Breast epithelium (tissue), 3 donors: ENCODE results near the gene XYLT1.

Experiments used
- POLR2AphosphoS5 ChIP-seq, 3 donors: sonication (generic); formaldehyde crosslinking; IDR thresholded peaks; one replicate each; pipeline ENCODE4 v1.6.1; 2017; ENCODE audit warnings: antibody characterized with exemption in 3 of 3
- TF ChIP-seq, protein P1 (sequence below), 3 donors: fragments of 450-650 bp; IDR thresholded peaks; one replicate each; pipeline ENCODE4 v1.5.1; 2016 to 2017; ENCODE audit warnings: antibody characterized with exemption in 3 of 3, mild to moderate bottlenecking in 3 of 3, moderate library complexity in 3 of 3

GRCh38 chr16:17335826-17336529 is 134.8 kb downstream of the XYLT1 start:
- TF ChIP-seq, protein P1, sequence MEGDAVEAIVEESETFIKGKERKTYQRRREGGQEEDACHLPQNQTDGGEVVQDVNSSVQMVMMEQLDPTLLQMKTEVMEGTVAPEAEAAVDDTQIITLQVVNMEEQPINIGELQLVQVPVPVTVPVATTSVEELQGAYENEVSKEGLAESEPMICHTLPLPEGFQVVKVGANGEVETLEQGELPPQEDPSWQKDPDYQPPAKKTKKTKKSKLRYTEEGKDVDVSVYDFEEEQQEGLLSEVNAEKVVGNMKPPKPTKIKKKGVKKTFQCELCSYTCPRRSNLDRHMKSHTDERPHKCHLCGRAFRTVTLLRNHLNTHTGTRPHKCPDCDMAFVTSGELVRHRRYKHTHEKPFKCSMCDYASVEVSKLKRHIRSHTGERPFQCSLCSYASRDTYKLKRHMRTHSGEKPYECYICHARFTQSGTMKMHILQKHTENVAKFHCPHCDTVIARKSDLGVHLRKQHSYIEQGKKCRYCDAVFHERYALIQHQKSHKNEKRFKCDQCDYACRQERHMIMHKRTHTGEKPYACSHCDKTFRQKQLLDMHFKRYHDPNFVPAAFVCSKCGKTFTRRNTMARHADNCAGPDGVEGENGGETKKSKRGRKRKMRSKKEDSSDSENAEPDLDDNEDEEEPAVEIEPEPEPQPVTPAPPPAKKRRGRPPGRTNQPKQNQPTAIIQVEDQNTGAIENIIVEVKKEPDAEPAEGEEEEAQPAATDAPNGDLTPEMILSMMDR (IDR thresholded peaks at IDR 0.05), result no peak
- no peak for TF ChIP-seq POLR2AphosphoS5 (IDR thresholded peaks at IDR 0.05)
